AG08396 (cell line): ENCODE measurements around the gene LSM5.

Experiments
- DNase-seq: peaks from one replicate; pipeline ENCODE4 v3.0.0; 2012; ENCODE audit warnings: low spot score, mixed read lengths

Gene LSM5

GRCh38 chr7:32459788-32460187, 30.4 kb downstream of the LSM5 start:
- DNase-seq: no peak

DNA sequence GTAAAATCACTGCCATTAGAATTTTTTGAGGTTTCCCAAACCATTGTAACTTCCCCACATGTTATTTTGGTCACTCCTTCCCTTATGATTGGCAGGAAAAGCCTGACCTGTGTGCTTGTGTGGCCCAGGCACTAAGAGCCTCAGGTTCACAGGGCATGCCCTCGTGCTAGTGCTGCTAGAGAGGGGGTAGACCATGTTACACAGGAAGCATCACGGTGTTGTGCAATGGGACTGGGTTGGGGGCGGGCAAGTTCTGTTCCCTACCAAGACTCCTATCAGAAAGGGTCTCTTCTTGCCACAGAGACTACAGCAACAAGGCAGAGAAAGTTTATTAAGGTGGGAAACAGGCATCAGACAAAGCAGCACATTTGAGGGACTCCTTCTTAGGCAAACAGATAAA, 32.2 kb downstream of the LSM5 start:
- DNase-seq: no peak

DNA sequence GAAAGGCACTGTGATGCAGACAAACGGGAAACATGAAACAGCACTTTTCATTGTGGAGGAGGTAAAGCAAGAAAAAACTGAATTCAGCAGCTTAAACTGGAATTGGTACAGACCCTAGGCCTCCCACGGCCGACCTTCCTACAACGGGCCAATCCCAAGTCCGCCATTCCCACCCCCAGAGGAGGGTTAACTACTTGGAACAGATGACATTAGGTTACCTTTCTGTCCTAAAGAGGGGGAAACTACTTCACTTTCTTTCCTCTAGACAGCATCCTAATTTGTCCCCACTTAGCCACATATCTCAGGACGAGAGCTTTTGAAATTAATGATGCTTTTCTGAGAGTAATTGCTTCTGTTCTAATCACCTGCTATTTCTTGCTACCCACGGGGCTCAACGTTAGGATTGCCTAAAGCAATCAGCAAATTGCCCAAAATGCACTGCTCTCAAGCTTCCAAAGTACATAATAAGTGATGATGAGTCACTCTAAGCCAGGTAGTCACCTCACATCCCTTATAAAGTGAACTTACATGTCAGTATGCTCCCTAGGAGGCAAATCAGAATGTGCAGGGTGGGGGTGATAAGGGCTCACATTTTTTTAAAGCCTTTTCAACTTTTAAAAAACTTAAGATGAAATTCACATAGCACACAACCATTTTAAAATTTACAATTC, 36.7 kb downstream of the LSM5 start:
- DNase-seq: no peak

GRCh38 chr7:32447218-32447617, 43.0 kb downstream of the LSM5 start:
- DNase-seq: no peak

- DNase-seq: no peak
Measured at GRCh38 chr7:32436146-32436928, 53.8 kb downstream of the LSM5 start.
